Adrenal gland (tissue), 5 donors: ENCODE measurements around the gene PRKG1.

Source experiments
- CTCF ChIP-seq, 6 experiments: fragments of 450-650 bp in 4 of 6; fragments of 200-600 bp in 2 of 6; sonication (generic) in 1 of 6; IDR thresholded peaks; 1 replicate in 5 of 6; 2 replicates in 1 of 6; pipeline versions ENCODE4 v1.5.1 to v1.8.0; 2016 to 2021; ENCODE audit warnings: antibody characterized with exemption in 6 of 6, mild to moderate bottlenecking in 2 of 6, moderate library complexity in 1 of 6
- POLR2A ChIP-seq, 2 donors: fragments of 450-650 bp; IDR thresholded peaks; one replicate each; pipeline ENCODE4 v1.6.1; 2017; ENCODE audit warnings: antibody characterized with exemption in 2 of 2, mild to moderate bottlenecking in 2 of 2, moderate library complexity in 1 of 2
- donor health status: DM: no; HTN: no; CAD: no.

GRCh38 chr10:51228714-51229100 is 154.4 kb downstream of the PRKG1 start:
- TF ChIP-seq CTCF (IDR thresholded peaks at IDR 0.05), result no peak
- no peak for TF ChIP-seq POLR2A (IDR thresholded peaks at IDR 0.05)
